HG03442 (cell line): ENCODE measurements around the gene CORO1C.

Experiments
- ATAC-seq: cut with Tn5 transposase; IDR thresholded peaks from one replicate; pipeline ENCODE4 v1.9.1; 2021; ENCODE audit warnings: mild to moderate bottlenecking, moderate library complexity; ENCODE audit not compliant: unreplicated experiment

The CORO1C gene

DNA sequence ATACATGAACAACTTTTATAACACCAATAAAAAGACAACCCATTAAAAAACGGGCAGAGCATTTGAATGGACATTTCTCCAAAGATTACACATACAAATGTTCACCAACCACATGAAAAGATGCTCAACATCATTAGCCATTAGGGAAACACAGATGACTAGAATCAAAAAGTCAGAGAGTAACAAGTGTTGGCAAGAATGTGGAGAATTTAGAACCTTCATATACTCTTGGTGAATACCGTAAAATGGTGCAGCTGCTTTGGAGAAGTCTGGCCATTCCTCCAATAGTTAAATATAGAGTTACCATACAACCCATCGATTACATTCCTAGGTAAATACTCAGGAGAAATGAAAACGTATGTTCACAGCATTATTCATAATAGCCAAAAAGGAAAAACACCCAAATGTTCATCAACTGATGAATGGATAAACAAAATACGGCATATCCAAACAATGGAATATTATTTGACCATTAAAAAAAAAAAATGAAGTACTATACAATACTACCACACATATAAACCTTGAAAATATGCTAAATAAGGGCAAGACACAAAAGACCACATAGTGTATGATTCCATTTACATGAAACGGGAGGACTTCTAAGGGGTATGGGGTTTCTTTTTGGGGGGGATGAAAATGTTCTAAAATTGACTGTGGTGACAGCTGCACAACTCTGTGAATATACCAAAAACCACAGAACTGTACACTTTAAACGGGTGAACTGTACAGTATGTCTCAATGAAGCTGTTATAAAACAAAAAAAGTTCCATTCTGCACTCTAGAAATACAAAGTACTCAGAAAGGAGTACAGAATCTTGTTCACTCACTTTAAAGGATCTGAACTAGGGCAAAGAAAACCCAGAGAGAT lies 3.2 kb downstream of the CORO1C start:
- ATAC-seq: no peak

DNA sequence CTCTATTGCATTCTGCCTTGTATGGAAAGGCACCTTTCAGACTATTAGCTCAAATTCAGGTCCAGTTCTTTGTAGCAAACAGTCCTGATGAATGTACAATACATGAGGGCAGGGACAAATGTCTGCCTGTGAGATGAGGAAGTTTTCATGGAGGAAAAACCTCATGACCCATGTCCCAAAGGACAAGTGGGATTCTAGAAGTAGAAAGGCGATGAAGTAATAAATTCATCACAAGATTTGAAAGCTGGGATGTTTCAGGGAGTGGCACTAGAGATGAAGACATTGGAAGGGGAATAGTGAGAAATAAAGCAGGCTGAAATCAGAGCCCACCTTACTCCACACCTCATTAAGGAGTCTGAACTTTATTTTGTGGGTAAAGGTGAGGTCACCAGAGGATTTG lies 4.2 kb downstream of the CORO1C start:
- no peak for ATAC-seq

DNA sequence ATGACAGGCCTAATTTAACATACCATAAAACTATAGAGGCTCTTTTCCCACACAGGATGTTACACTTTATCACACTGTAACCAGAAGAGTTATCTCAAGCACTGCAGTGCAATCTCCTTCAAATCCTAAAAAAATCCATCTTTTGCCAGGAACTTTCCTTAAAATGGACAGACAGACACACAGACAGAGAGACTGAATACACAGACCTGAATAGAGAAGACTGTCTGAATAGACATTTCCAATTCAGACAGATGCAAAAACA lies 6.5 kb downstream of the CORO1C start:
- no peak for ATAC-seq

DNA sequence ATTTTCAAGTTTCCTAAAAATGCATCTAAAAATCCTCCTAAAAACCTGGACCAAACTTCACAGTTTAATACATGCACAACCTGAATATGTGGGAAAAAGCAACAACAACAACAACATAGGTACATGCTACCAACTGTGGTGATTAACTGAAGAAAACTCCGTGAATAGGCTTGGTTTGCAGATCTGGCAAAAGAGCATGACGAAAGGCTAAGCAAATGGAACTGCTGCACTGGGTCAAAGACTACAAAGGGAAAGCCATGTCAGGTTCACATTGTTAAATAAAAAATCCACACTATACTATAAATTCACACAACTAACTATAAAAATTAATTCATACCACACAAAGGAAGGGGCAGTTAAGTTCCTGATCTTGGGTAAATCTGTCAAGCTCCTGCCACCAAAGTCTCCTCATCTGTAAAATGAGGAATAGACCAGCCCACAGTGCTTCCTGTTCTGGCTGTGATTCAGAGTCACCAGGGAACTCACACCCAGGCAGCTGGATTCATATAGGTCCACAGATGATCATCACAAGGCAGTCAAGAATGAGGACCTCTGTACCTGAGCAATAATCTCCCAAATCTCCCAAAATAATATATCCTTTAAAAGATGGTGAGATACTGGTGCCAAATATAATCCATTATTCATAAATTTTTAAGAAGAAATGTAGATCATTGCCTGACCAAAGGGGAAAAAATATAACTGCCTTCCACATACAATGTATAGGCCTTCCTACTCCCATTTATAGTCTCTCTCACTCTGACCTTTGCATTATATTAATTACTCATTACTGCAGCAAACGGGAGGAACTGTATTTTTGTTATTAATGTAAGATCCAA lies 7.0 kb downstream of the CORO1C start:
- no peak for ATAC-seq

DNA sequence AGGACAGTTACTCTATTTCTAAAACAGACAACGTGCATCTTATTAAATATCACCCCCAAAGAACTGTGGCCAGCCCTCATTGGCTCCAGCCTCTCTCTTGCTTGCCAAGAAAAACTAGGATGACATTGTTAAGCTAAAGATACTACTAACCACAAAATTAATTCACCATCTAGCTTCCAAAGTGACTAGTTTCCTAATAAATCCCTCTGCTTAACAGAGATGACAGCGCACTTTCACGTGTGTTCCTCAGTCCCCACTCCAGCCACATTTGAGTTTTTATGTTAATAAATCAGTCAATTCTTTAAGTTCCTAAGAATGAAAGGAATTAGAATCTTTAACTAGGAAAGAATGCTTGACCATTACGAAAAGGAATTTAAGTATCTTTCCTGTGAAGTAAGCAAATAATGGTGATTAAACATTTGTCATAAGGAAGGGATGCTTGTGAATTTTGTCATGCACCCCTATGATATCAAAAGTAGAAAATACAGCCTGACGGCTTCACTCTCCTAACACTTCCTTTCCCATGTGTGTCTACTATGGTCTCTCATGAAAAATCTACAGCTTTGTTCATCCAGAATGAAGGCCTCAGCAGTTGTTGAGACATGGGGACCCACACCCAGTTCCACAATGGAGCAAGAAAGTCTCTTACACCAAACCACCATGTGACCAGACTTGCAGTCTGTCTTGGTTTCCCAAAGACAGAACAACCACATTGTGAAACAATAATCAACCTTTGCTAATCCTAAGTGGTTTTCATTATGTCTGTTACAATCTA lies 8.1 kb downstream of the CORO1C start:
- ATAC-seq: no peak

DNA sequence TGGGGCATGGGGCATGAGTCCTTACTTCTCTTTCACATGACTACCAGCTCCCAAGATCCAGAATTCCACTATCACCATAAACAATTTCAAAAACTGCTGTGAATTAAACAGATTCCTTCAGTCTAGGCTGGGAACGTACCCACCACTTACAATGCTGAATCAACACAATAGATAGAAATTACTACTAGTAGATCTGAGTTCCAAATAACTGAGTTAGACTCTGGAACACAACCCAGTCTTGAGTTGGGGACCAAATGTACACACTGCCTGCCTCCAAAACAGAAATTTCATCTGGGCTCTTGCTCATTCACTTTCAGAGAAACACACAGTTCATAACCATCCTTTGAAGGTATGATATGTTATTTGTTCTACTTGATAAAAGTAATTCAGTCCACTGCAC lies 8.9 kb downstream of the CORO1C start:
- no peak for ATAC-seq

DNA sequence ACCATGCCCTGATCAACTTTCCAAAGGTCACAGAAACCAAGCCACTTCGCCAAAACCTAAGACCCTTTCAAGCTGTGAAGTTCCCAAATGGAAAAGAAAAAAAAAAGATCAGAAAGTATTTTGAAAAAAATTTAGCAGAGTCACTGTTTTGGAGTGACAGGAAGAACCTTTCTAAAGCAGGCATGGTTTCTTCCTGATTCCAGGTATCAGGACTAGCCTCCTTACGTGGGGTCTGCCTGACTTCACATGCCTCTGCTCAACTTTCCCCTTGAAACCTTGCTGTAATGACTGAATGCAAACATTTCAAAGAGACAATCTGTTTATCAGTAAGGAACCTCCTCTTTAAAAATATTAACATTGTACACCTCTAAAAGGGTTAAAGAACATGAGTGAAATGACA lies 9.5 kb downstream of the CORO1C start:
- no peak for ATAC-seq

DNA sequence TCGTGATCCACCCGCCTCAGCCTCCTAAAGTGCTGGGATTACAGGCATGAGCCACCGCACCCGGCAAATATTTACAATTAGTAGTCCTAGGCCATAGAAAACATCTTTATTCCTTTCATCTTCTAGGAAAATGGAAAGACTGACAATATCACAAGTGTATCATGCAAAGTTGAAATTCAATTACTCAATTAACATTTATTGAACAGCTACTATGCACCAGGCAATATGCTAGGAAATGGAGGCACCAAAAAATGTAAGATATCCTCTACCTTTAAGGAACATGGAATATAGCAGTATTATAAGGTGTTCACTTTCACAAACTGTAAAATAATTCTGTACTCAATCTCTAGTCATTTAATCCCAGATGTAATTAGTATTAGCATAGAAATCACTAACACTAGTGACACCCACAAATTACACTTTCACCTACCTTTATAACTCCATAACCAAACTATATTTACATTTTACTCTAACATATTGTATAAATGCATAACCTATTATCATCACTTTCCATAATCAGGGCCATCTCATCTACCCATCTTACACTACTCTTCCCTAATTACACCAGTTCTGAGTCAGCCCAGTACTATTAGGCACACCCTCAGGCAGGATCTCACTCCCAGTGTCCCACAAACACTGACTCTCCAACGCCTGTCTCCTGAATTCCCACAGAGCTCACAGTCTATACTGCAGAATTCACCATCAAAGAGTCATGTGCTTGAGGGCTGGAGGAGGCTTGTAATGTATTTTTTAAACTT lies 10.4 kb downstream of the CORO1C start:
- ATAC-seq: no peak

DNA sequence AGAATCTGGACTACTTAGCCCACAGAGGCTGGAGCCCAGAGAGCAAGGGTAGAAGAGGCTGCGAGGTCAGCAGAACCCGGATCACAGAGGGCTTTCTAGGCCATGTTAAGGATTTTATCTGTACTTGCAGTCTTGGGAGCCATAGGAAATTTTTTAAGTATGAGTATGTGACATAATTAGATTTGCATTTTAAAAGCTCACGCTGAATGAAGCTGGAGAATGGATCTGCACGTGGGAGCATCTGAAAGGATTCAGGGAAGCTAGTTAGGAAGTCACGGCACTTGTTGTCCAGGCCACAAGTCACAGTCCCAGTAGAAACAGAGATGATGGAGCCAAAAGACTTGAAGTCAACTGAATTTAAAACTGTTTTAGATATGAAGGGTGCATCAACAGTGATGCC lies 14.1 kb downstream of the CORO1C start:
- ATAC-seq: no peak

DNA sequence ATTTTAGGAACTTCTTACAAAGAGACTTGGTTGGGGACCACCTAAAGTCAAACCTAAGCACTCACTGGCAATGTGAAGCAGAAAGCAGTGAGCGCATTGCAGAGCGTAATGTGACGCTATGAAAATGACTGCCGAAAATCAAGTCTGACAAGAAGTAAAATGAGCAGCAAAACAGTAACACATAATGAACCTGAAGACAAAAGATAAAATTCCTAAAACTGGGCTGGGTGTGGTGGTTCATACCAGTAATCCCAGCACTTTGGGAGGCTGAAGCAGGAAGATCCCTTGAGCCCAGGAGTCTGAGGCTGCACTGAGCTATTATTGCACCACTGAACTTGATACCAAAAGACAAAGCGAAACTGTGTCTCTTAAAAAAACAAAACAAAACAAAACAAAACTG lies 16.5 kb downstream of the CORO1C start:
- no peak for ATAC-seq

DNA sequence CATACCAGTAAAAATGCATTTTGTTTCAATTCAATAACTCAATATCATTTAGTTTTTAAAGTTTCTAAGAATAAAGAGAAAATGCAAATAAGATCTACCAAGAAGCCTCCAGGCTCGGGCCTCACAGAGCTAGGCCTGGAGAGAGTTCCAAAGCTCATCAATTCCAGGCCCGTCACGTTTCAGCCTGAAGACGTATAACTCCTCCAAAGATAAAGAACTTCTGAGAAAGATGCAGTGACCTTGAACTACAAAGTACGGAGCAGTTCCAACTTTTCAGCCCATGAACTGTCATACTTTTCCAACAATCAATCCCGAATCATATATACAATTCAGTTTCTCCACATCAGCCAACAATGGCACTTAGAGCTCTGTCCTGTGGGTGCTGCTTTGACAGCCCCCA lies 17.8 kb downstream of the CORO1C start:
- no peak for ATAC-seq

DNA sequence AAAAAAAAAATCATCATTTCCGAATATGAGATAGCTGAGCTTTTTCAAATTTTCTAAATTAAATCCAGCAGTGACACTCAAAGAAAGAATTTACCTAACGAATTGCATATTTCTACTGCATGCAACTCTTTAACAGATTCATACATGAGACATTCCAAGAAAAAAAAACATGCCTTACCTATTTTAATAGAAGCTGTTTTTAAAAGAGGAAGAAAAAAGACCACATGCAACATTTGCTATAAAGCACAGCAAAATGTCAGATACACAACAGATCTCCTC lies 18.5 kb downstream of the CORO1C start:
- ATAC-seq: no peak

DNA sequence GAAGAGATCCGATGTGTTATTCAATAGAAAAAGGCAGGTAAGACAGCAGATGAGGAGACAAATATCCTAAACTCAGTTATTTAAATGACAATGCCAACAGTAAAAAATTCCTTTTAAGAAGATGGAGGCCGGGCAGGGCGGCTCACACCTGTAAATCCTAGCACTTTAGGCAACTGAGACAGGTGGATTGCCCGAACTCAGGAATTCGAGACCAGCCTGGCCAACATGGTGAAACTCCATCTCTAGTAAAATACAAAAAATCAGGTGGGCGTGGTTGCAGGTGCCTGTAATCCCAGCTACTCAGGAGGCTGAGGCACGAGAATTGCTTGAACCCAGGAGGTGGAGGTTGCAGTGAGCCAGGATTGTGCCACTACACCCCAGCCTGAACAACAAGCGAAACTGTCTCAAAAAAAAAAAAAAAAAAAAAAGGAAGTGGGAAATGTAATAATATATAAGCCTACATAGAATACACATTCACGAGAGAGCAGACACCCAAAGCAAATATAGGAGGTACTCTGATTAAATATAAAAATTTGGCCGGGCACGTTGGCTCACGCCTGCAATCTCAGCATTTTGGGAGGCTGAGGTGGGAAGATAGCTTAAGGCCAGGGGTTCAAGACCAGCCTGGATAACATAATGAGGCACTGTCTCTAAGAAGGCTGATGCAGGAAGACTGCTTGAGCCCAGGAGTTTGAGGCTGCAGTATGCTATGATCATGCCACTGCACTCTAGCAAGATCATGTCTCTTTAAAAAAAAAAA lies 19.0 kb downstream of the CORO1C start:
- ATAC-seq: no peak

DNA sequence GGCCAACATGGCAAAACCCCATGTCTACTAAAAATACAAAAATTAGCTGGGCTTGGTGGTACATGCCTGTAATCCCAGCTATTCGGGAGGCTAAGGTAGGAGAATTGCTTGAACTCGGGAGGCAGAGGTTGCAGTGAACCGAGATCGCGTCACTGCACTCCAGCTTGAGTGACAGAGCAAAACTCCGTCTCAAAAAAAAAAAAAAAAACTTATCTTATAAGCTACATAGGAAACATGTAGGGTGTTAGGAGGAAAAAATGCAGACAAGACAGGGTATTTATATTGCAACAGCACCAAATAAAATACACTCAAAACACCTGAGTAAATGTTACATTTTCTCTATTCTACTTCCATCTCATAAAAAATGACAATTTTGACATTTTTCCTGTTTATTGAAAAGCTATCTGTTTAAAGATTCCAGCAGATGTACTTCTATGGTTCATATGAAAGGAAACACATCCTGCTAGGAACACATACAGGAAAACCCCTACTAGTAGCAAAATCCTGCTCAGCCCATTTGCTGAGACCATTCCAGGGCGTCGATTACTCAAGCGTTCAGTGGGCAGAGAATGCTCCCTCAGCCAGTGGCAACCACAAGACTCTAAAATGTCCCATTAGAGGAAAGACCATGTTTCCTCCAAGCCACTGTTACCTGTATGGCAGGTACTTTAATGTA lies 19.7 kb downstream of the CORO1C start:
- no peak for ATAC-seq

DNA sequence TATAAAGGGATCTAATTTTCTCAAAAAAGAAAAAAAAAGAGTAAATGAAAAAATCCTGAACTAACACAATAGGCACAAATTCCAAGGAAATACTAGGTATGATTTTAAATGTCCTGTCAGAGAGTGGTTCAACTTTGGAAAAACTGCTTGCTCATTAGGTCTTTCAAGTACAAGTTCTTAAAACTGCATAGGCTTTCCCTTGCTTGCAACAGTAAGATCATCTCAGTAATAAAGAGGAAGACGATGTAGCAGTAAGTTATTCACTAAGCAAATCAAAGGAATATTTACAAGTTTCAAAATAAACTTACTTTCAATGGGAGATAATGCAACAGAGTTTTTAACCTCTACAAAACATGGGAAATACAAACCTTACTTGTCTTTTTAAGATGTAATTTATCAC lies 21.6 kb downstream of the CORO1C start:
- no peak for ATAC-seq

DNA sequence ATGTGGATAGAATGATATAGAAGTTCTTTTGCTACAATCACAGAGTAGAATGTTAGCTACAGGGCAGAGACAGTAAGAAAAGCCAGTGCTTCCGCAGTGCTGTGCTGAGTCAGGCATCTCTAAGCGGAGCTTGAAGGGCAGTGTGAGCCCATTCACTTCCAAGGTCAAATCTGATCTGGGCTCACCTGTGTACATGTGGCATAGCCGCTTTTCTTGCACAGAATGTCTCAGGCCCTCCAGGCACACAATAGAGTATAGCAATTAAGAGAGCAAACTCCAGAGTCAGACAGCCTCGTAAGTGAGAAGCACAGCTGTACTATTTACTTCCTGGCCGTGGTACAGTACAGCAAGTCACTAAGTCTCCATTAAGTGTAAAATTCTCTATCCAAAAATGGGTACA lies 26.8 kb downstream of the CORO1C start:
- ATAC-seq: no peak

DNA sequence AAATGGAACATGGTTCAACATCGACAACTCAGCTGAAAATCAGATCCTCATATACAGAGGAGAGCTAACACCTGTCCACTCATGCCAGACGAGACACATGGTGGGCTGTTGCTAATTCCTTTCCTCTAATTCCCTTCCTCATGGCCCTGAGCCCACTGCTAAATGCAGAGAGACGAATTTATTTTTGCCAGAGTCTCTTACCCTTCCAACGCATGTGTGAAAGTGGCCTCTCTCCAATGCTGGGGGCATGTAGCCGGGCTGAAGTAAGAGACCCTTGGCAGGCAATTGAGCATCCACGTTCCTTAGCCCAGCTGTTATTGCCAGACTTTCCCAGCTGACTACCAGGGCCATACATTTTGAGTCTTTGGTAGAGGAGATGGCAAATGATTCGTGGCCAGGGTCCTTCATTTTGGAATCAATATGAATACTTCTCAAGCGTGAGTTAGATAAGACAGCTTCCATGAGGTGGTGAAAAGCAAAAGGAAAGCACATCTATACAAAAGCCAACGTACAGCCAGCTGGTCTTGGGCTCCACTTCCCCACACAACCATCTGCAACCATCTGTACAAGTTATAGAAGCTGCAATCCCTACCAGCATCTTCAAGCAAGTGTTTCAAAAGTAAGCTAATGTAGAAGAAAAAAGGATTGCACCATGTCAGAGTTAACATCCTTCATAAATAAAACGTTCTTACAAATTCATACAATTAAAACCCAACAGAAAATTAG lies 28.6 kb downstream of the CORO1C start:
- no peak for ATAC-seq

DNA sequence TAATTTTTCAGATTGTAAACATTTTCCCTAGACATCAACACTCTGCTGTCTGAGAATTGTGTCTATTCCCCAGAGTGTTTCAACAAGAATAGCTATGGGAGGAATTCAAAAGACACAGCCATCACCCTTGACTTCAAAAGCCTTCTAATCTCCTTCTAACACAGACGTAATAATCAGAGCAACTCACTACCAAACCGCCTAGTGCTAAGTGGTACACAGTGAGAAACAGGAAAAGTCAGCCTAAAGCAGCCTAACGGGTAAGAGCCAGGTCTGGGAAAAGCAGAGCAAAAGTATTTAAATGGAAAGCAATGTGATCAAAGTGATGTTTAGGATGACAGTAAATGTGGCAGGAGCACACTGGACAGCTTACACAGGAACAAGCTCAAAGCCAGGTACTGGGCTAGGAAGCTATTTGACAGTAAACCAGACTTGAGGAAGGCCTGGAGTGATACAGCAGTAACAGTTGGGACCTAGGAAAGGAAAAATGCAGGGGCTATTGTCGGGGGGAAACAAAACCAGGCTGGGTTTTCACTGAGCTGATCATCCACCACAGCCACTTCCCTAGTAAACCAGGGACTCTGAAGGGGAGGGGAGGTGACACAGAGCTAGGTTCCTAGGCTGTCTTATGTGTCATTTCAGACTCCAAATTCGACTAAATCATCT lies 29.4 kb downstream of the CORO1C start:
- ATAC-seq: no peak
